MM.1S (cell line): ENCODE measurements around the gene TMEM125.

Source experiments
- EZH2 ChIP-seq: fragments of 300-600 bp; sonication (generic); optimal IDR thresholded peaks from 2 replicates; pipeline ENCODE3; 2017; ENCODE audit warnings: low read depth, mild to moderate bottlenecking, antibody characterized with exemption, low read length, mixed read lengths
- EZH2phosphoT487 ChIP-seq: fragments of 300-600 bp; sonication (generic); IDR thresholded peaks from 2 replicates; pipeline ENCODE4 v1.6.1; 2018; ENCODE audit warnings: antibody characterized with exemption, low read length
- TF ChIP-seq, protein P1 (sequence below): fragments of 300-600 bp; sonication (generic); IDR thresholded peaks from 2 replicates; pipeline ENCODE4 v1.5.1; 2016; ENCODE audit warnings: antibody characterized with exemption, low read length, mixed read lengths

DNA sequence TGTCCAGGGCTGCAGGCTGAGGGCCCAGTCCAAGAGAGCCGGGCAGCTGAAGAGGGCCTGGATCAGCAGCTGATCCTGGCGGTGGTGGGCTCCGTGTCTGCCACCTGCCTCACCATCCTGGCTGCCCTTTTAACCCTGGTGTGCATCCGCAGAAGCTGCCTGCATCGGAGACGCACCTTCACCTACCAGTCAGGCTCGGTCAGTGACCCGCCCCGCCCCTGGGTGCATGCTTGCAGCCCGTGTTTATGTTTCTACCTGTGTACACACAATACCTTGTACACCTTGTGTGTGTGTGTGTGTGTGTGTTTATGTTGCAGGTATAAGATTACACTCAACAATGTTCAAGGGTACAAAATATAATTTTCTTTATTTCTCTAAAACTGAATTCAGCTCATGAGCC, 44.0 kb downstream of the TMEM125 start:
- TF ChIP-seq EZH2phosphoT487 (no peak), EZH2 (no peak)
- TF ChIP-seq, protein P1, sequence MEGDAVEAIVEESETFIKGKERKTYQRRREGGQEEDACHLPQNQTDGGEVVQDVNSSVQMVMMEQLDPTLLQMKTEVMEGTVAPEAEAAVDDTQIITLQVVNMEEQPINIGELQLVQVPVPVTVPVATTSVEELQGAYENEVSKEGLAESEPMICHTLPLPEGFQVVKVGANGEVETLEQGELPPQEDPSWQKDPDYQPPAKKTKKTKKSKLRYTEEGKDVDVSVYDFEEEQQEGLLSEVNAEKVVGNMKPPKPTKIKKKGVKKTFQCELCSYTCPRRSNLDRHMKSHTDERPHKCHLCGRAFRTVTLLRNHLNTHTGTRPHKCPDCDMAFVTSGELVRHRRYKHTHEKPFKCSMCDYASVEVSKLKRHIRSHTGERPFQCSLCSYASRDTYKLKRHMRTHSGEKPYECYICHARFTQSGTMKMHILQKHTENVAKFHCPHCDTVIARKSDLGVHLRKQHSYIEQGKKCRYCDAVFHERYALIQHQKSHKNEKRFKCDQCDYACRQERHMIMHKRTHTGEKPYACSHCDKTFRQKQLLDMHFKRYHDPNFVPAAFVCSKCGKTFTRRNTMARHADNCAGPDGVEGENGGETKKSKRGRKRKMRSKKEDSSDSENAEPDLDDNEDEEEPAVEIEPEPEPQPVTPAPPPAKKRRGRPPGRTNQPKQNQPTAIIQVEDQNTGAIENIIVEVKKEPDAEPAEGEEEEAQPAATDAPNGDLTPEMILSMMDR: no peak
